HG03565 (cell line): ENCODE data around the gene MAP4K5.

ENCODE experiments used
- ATAC-seq: cut with Tn5 transposase; IDR thresholded peaks from one replicate; pipeline ENCODE4 v1.9.1; 2021; ENCODE audit warnings: mild to moderate bottlenecking, moderate library complexity; ENCODE audit not compliant: unreplicated experiment

Gene MAP4K5

GRCh38 chr14:50479041-50479440 is 53.3 kb downstream of the MAP4K5 start:
- ATAC-seq: no peak

DNA sequence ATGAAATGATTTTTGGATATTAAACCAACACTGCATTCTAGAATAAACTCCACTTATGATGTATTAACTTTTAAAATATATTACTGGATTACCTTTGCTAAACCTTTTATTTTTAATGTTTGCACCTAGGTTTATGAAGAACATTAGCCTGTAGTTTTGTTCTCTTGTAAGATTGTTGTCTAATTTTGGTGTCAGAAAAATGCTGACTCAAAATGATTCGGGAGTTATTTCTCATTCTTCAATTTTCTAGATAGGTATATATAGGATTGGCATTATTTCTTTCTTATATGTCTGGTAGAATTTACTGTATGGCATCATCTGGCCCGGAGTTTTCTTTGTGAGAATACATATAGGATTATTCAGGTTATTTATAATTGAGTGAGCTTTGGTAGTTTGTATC is 54.6 kb downstream of the MAP4K5 start:
- no peak for ATAC-seq

DNA sequence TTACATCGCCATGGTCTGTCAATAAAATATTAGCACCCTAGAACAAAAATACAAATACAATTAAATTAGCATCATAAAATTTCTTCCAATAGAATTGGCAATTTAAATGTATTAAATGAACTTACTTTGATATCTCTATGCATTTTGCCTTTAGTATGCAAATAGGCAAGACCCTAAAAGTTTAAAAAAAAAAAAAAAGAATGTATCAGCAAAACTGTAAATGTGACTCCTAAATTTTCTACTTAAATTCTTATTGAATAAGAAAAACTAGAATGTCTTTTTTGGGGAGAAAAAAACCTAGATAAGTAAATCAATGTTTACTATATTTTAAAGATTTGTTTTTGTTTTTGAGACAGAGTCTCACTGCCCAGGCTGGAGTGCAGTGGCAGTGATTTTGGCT is 56.2 kb downstream of the MAP4K5 start:
- ATAC-seq: no peak

- no peak for ATAC-seq
These were observed 56.9 kb downstream of the MAP4K5 start for GRCh38 chr14:50475460-50475859.

DNA sequence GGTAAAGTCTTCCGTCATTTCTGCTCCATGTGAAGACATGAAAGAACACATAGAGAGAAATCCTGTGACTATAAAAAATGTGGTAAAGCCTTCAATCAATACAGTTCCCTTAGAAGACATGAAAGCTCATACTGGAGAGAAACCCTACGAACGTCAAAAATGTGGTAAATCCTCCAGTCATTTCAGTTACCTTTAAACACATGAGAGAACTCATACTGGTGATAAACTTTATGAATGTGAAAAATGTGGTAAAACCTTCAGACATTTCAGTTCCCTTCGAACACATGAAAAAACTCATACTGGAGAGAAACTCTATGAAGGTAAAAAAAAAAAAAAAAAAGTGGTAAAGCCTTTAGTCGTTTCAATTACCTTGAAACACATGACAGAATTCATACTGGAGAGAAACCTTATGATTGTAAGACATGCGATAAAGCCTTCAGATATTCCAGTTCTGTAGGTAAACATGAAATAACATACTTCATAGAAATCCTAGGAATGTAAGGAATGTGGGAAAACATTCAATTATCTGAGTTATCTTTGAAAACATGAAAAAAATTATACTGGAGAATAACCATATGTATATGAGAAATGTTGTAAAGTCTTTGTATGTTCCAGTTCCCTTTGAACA is 60.4 kb downstream of the MAP4K5 start:
- ATAC-seq: no peak

GRCh38 chr14:50469982-50470381 is 62.4 kb downstream of the MAP4K5 start:
- no peak for ATAC-seq

DNA sequence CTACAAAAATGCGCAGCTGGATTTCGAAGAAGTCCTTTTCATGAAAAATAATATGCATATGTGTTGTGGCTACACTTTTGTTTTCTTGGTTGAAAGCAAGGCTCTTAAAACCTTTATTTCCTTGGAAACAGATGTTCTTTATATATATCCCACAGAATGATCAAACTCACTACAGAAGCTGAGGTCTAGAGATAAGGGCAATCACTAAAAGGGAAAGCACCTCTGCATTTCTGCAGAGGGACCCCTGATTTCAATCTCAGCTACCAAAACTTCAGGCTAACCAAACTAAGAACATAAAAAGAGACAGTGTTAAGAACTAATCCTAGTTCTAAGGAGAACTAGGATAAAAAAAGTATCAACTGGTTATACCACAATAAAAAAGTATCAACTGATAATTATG is 70.3 kb downstream of the MAP4K5 start:
- ATAC-seq: no peak

DNA sequence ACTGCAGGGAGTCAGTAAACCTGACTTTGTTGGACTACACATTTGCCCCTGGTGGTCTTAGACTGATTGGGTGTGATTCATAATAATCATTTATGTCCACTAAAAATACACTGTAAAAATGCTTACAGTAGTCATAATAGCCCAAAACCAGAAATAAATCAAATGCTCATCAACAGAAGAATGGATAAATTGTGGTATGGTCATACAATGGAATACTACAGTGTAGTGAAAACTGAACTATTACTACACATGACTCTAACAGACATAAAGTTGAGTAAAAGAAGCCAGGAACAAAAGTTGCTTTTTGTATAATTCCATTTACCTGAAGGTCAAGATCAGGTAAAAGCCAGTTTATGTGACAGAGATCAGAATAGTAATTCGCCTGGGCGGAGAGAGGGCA is 78.5 kb downstream of the MAP4K5 start:
- ATAC-seq: no peak

DNA sequence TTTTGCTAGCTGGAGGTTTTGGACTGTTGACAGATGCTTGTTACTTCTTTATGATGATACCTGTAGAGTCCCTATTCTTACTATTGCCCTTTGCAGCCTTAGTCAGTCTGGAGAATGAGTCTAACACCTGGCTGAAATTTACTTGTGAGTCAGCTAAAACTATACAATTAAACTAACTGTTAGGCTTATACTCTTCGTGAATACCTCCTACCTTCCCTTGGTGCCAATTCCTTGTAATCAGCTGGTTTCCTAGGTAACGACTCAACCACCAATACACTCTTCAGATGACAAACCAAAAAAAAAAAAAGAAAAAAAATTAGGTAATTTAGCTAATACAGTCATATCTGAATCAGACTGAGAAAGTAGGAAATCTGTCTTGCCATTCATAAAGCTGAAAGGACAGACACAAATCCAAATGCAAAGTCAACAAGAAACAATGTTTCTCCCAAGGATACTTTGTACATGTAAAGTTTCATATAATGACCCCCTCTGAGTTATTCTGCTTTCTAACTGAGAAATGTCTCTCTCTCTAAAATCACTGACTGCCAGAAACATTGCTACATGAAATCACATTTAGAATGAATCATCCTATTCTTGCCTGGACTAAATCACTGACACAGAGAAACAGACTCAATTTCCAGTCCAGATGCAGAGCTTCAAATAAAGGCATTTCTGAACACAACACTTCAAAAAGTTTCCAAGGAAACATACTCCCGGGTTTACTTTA is 79.2 kb downstream of the MAP4K5 start:
- no peak for ATAC-seq

DNA sequence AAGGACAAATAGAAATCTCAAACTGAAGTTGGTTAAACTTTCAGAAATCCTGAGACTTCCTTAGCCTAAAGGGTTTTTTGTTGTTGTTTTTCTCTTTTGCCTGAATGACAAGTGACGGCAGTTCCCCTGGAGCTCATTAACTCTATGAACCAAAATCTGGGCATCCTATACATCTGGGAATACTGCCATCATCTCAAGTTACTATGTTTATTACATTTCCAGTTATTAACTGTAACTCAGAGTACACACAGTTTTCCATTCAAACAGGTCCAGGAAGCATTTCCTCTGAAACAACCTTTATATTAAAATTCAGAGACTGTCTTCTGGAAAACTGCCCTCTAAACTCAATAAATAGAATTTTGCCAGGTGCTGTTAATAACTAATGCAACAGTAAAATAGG is 80.1 kb downstream of the MAP4K5 start:
- ATAC-seq: no peak

DNA sequence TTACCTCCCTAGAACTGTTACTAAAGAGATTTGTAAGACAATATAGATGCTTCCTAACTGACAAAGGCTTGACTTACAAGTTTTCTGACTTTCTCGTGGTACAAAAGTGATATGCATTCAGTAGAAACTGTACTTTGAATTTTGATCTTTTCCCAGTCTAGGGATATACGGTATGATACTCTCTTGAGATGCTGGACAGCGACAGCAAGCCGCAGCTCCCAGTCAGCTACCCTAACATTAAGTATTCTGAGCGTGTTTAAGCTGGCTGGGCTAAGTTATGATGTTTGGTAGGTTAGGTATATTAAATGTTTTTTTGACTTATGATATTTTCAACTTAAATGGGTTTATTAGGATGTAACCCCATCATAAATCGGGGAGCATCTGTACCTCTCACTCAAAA is 80.5 kb downstream of the MAP4K5 start:
- ATAC-seq: no peak

DNA sequence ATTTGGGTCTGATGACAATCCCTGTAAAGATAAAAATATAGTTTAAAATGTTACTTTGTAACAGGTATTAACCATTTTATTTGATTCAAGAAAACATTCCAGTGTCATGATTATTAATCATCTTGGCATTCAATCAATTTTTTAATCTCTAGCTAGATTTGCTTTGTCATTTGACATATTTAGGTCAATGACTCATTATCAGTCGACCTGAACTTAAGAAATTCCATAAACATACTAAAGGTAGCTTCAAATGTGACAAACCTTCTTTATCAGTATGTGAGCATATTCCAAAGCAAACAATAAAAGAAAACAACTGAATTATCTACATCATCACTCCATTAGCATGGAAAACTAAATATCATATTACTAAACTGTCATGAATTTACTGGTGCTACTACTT is 84.9 kb downstream of the MAP4K5 start:
- ATAC-seq: no peak

DNA sequence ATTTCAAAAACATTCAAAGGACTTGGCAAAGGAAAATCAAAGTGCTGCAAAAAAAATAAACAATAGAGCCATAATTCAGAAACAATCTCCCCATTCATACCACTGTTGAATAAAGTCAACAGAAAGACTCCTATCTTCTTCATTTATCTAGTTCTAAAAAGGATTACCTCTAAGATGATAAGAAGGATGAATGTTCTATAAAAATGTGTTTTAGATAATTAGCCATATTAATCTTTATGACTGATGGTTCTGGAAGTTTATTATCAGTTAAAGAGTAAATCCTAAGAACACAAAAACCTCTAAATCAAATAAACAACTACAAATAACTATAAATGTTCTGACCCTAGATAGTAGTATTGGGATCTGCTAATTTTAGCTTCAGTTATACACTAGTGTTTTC is 97.8 kb downstream of the MAP4K5 start:
- no peak for ATAC-seq

DNA sequence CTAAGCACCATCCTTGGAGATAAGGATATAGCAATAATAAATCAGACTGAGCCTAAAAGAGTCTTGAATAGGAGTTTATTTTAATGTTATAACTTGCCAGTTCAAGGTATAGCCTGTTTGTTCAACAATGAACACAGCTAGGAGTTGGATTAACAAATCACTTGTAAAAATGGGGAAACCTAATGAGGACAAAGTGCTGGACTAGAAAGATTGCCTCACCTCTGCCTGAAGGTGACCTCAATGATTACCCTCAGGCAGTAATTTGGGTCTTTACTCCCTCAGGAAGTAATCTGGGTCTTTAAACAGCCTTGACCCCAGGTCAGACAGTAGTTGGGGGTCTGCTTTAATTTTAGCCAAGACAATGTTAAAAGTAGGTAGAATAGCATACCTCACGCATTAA is 100.2 kb downstream of the MAP4K5 start:
- no peak for ATAC-seq

GRCh38 chr14:50425816-50426215 is 106.6 kb downstream of the MAP4K5 start:
- no peak for ATAC-seq

GRCh38 chr14:50425105-50425504 is 107.3 kb downstream of the MAP4K5 start:
- no peak for ATAC-seq

GRCh38 chr14:50423529-50423928 is 108.8 kb downstream of the MAP4K5 start:
- ATAC-seq: no peak

DNA sequence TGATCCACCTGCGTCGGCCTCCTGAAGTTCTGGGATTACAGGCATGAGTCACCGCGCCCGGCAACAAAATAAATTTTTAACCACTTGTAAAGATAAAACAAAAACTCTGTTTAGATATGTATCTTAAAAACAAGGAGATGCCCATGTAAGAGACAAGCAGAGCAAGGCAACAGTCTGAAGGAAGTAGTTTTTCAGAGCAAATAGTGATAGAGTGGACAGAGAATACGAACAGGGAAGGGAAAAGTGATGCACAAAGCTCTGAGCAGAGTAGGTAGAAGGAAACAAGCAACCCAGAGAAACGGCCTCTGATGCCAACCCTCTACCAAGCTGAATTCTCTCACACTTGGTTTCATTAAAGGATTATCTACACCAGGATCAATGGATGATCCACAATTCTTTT is 110.9 kb downstream of the MAP4K5 start:
- ATAC-seq: no peak

DNA sequence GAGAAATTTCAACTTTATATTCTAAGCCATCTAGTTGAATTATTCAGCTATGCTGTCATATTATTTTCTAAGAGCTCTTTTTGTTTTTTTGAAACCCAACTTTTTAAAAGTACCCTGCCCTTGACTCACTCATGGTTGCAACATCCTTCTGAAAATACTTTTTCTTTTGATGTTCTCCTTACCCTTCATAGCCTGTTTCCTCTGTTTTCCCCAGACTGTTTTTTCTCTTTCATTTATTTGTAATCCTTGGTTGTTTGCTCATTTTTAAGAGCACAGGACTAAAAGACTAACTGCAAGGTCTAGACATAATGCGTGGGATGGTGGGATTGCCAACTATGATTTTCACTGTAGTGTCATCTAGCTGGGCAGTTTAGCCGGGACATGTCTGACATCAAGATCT is 114.5 kb downstream of the MAP4K5 start:
- no peak for ATAC-seq

- ATAC-seq: no peak
These were observed 121.4 kb downstream of the MAP4K5 start for GRCh38 chr14:50410921-50411320.

DNA sequence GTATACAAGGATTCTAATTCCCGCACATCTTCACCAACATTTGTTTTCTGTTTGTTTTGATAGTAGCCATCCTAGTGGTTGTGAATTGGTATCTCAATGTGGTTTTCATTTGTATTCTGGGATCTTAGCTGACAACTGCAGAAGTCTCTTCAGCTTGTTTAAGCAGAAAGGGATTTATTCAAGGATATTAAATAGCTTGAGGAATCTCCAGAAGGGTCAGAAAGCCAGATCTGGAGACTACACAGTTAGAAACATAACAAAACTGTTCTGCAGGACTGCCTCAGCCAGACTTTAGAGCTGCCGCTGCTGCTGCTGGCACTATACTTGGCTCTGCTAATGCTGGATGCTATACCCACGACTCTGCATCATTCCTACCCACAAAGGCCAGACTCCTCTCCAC is 122.3 kb downstream of the MAP4K5 start:
- no peak for ATAC-seq

DNA sequence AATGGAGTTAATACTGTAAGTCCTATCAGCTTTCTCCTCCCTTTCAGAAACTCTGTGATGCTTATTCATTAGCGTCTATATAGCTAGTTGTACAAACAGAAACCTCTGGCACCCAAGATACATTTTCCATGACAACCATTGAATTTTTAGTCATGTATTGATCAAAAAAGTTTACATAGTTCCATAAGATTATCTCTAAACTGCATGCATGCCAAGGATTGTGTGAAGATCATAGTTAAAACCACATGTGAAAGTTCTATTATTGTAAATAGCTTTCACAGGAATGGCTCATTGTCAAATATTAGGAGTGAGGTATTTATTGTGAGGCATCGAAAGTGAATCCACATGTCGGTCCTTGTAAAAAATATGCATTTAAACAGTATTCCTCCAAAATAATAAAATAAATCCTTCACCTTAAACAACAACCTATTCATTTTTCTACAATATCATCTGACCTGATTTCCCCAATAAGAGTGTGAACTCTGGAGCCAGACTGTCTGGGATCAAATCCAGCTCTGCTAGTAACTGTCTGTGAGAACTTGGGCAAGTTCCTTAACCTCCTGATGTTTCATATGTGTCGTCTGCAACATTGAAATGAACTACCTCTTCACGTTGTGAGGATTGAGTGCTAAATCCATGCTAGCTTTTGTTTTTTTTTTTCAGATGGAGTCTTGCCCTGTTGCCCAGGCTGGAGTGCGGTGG is 125.1 kb downstream of the MAP4K5 start:
- no peak for ATAC-seq
